HL-60 (cell line): ENCODE results near the gene CNNM3.

ENCODE experiments used
- DNase-seq, 2 experiments: peaks; one replicate each; pipeline ENCODE4 v3.0.0-alpha.2; 2010 to 2020; ENCODE audit warnings: low read depth in 1 of 2, low spot score in 1 of 2
- H3K27ac ChIP-seq: fragments of 250-450 bp; sonication (Bioruptor Pico); replicated peaks from 2 replicates; pipeline ENCODE4 v1.5.1; 2020; ENCODE audit warnings: mild to moderate bottlenecking, moderate library complexity
- H3K27me3 ChIP-seq: fragments of 250-450 bp; sonication (Bioruptor Pico); 2 replicates; pipeline ENCODE4 v1.5.1; 2021; ENCODE audit warnings: mild to moderate bottlenecking, moderate library complexity; ENCODE audit not compliant: insufficient read depth, poor library complexity, severe bottlenecking
- H3K4me3 ChIP-seq: replicated peaks from 2 replicates; pipeline ENCODE4 v1.5.1; 2011; ENCODE audit warnings: mild to moderate bottlenecking, control low read depth, low read length; ENCODE audit not compliant: insufficient read depth
- CTCF ChIP-seq: IDR thresholded peaks from one replicate; pipeline ENCODE4 v1.5.1; 2011; ENCODE audit warnings: low read length, control low read depth, inconsistent platforms; ENCODE audit not compliant: insufficient read depth
- GABPA ChIP-seq: IDR thresholded peaks from 2 replicates; pipeline ENCODE4 v1.6.1; 2012; ENCODE audit warnings: low read depth
- POLR2AphosphoS5 ChIP-seq: IDR thresholded peaks from 2 replicates; pipeline ENCODE4 v1.6.1; 2012; ENCODE audit warnings: low read depth
- REST ChIP-seq: IDR thresholded peaks from 2 replicates; pipeline ENCODE4 v1.6.1; 2012; ENCODE audit warnings: low read depth; ENCODE audit not compliant: insufficient replicate concordance
- SPI1 ChIP-seq: IDR thresholded peaks from 2 replicates; pipeline ENCODE4 v1.6.1; 2012; ENCODE audit warnings: low read depth, mild to moderate bottlenecking, borderline replicate concordance

Gene CNNM3

DNA sequence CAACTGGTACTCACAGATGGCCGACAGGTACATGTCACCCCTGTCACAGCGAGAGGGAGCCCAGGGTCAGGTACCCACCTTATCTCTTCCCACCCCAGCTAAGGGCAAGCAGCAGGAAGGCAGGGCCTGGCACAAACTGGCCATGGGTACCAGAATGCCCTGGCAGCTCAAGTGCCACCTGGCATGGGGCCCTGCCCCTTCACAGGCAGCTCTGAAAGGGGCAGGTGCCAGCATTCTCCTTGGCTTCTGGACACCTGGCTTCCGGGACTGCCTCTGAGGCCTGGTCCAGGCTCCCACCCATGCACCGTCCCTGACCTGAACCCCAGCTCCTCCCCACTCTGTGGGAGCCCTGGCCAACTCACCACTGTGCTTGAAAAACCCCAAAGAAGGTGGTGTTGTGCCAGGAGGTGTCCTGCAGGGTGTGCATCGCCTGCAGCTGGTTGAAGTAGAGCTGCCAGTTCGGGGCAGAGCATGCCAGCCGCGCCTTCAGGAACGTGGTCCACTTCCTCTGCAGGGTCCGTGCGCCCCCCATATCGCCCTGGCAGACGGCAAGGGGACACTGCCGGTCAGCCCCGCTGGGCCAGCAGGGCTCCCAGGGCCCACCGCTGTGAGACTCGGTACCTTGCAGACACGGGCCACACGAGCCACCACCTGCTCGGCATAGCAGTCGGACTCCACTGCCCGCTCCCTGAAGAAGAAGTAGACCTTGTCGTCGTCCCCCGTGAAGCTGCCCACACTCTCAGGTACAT, 48.4 kb downstream of the CNNM3 start:
- DNase-seq: no peak
- no peaks in the 10 kb centered on the region for H3K27me3 ChIP-seq
- H3K27ac ChIP-seq: no peak overlapping the region
- H3K4me3 ChIP-seq: no peak overlapping the region
- no peak for TF ChIP-seq CTCF
- TF ChIP-seq POLR2AphosphoS5: no peak
- TF ChIP-seq GABPA: no peak
- no peak for TF ChIP-seq REST
- TF ChIP-seq SPI1: no peak

DNA sequence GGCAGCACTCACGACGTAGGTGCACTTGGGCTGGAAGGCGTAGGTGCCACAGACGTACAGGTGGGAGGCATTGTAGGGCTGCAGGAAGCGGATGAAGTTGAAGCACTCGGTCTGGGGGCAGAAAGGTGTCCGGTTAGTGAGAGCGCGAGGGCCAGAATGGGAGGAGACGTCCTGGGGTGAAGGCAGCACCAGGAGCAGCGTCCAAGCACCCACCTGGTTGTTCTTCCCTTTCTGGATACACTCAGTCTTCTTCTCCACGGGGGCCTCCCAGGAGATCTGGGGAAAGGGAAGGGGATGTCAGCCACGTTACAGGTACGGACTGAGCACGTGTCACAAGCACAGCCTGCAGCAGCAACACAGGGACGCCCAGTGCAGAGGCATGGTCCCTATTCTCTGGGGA, 49.6 kb downstream of the CNNM3 start:
- Histone ChIP-seq H3K4me3 (no peak overlapping the region), H3K27me3 (peaks cover 7% of the 10 kb centered on the region), H3K27ac (no peak overlapping the region)
- TF ChIP-seq REST (no peak), GABPA (no peak), POLR2AphosphoS5 (no peak), CTCF (no peak), SPI1 (no peak)
- no peak for DNase-seq

- H3K4me3 ChIP-seq: no peak overlapping the region
- no peak overlapping the region for H3K27ac ChIP-seq
- peaks cover 12% of the 10 kb centered on the region for H3K27me3 ChIP-seq
- TF ChIP-seq SPI1 (no peak), CTCF (no peak), GABPA (no peak), POLR2AphosphoS5 (no peak), REST (no peak)
- no peak for DNase-seq
Measured at GRCh38 chr2:96866149-96866548, 50.1 kb downstream of the CNNM3 start.
